Measurements from ENCODE around the gene SPTLC3.

Gene SPTLC3

GRCh38 chr20:13170771-13171170, 162.0 kb downstream of the SPTLC3 start:
- no peaks in the 10 kb centered on the region for H3K27me3 ChIP-seq (ENCODE audit: insufficient read depth, poor library complexity, severe bottlenecking)
- no peak for DNase-seq (ENCODE audit: low read depth in 1 of 2, low spot score in 1 of 2)
- H3K4me3 ChIP-seq (replicated peaks; ENCODE audit: insufficient read depth, low read length): no peak overlapping the region
- no peak overlapping the region for H3K27ac ChIP-seq (replicated peaks)
- TF ChIP-seq, protein P1, sequence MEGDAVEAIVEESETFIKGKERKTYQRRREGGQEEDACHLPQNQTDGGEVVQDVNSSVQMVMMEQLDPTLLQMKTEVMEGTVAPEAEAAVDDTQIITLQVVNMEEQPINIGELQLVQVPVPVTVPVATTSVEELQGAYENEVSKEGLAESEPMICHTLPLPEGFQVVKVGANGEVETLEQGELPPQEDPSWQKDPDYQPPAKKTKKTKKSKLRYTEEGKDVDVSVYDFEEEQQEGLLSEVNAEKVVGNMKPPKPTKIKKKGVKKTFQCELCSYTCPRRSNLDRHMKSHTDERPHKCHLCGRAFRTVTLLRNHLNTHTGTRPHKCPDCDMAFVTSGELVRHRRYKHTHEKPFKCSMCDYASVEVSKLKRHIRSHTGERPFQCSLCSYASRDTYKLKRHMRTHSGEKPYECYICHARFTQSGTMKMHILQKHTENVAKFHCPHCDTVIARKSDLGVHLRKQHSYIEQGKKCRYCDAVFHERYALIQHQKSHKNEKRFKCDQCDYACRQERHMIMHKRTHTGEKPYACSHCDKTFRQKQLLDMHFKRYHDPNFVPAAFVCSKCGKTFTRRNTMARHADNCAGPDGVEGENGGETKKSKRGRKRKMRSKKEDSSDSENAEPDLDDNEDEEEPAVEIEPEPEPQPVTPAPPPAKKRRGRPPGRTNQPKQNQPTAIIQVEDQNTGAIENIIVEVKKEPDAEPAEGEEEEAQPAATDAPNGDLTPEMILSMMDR (IDR thresholded peaks at IDR 0.05; ENCODE audit: insufficient read depth, low read length): no peak
- TF ChIP-seq POLR2AphosphoS5 (IDR thresholded peaks at IDR 0.05; ENCODE audit: low read depth) (no peak), SPI1 (IDR thresholded peaks at IDR 0.05; ENCODE audit: borderline replicate concordance, low read depth) (no peak), GABPA (IDR thresholded peaks at IDR 0.05; ENCODE audit: low read depth) (no peak), REST (IDR thresholded peaks at IDR 0.05; ENCODE audit: insufficient replicate concordance, low read depth) (no peak)

DNA sequence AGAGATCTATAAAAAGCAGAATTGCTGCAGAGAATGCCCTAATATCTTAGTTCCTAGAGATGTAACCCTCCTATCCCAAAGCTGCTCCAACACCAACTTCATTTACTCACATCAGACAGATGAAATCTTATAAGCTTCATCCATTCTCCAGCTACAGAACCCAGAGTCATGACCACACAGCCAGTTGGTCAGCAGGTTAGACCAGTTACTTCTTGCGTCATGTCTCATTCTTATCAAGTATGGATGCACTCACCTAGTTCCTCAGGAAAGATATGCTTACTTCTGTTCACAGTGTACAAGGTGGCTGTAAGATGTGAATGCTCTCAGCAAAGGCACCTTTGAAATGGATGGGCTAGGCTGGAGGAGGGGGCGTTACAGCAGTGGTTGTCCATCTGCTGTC, 164.4 kb downstream of the SPTLC3 start:
- Histone ChIP-seq H3K27ac (replicated peaks) (no peak overlapping the region), H3K27me3 (ENCODE audit: insufficient read depth, poor library complexity, severe bottlenecking) (peaks cover 3% of the 10 kb centered on the region), H3K4me3 (replicated peaks; ENCODE audit: insufficient read depth, low read length) (no peak overlapping the region)
- no peak for DNase-seq (ENCODE audit: low read depth in 1 of 2, low spot score in 1 of 2)
- TF ChIP-seq, protein P1 (IDR thresholded peaks at IDR 0.05; ENCODE audit: insufficient read depth, low read length): no peak
- no peak for TF ChIP-seq REST (IDR thresholded peaks at IDR 0.05; ENCODE audit: insufficient replicate concordance, low read depth)
- TF ChIP-seq SPI1 (IDR thresholded peaks at IDR 0.05; ENCODE audit: borderline replicate concordance, low read depth): no peak
- no peak for TF ChIP-seq POLR2AphosphoS5 (IDR thresholded peaks at IDR 0.05; ENCODE audit: low read depth)
- TF ChIP-seq GABPA (IDR thresholded peaks at IDR 0.05; ENCODE audit: low read depth): no peak

DNA sequence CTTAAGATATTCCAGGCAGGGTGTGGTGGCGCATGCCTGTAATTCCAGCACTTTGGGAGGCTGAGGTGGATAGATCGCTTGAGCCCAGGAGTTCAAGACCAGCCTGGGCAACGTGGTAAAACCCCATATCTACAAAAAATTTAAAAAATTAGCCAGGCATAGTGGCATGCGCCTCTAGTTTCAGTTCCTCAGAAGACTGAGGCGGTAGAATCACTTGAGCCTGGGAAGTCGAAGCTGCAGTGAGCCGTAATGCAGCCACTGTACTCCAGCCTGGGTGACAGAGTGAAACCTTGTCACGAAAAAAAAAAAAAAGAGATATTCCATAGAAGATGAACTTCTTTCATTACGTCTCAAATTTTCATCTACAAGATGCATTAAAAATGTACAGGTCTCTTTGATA, 165.6 kb downstream of the SPTLC3 start:
- Histone ChIP-seq H3K27ac (replicated peaks) (no peak overlapping the region), H3K27me3 (ENCODE audit: insufficient read depth, poor library complexity, severe bottlenecking) (peaks cover 3% of the 10 kb centered on the region), H3K4me3 (replicated peaks; ENCODE audit: insufficient read depth, low read length) (no peak overlapping the region)
- TF ChIP-seq SPI1 (IDR thresholded peaks at IDR 0.05; ENCODE audit: borderline replicate concordance, low read depth) (no peak), REST (IDR thresholded peaks at IDR 0.05; ENCODE audit: insufficient replicate concordance, low read depth) (no peak)
- DNase-seq (ENCODE audit: low read depth in 1 of 2, low spot score in 1 of 2): no peak

Measured in HL-60 (cell line).